ENCODE results near the gene SMG6.

DNA sequence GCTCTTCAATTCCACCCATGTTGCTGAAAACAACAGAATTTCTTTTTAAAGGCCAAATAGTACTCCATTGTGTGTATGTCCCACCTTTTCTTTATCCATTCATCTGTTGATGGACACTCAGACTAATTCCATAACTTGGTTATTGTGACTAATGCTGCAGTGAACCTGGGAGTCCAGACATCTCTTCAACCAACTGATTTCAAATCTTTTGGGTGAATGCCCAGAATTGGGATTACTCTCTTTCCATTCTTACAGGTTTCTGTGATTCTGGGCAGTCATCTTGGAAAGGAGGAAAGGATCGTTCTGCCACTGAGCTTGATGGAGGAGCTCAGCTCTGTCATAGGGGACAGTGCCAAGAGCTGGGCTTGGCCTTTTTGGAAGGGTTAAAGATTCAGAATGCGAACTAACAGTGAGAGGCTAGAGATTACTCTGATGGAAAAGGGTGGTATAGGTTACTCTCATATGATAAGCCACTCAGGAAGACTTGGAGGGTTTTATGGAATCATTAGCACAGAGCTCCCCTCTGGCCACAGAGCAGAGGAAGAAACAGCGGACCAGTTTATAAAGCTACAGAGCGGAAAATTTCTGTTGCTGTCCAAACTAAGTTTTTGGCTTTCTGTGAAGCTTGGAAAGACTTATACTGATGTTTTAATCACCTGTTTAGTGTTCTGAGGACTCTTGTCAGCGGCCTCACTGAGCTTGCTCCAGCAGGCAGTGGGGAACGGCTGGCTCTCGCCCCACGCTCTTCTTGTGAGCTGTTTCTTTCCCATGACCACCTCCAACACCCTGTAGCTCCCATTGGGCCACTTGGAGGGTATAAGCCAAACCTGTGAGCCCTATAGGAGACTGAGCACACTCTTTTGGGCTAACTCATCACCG lies 200.4 kb downstream of the SMG6 start:
- TF ChIP-seq CTCF (IDR thresholded peaks at IDR 0.05) = no peak
- no peak for TF ChIP-seq POLR2A (IDR thresholded peaks at IDR 0.05)
